LoVo (cell line): ENCODE results near the gene ADGRL3.
"Not testable (repeated sequence)": the region's sequence is repeated elsewhere in the genome, so short reads cannot be mapped to it uniquely, and the experiment has no call there.

Source experiments
- DNase-seq: peaks from one replicate; pipeline ENCODE4 v3.0.0-alpha.2; 2016; ENCODE audit warnings: low spot score

The ADGRL3 gene

DNA sequence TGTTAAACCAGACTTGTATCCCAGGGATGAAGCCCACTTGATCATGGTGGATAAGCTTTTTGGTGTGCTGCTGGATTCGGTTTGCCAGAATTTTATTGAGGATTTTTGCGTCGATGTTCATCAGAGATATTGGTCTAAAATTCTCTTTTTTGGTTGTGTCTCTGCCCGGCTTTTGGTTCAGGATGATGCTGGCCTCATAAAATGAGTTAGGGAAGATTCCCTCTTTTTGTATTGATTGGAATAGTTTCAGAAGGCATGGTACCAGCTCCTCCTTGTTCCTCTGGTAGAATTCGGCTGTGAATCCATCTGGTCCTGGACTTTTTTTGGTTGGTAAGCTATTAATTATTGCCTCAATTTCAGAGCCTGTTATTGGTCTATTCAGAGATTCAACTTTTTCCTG lies 556.8 kb downstream of the ADGRL3 start:
- DNase-seq: not testable (repeated sequence)

DNA sequence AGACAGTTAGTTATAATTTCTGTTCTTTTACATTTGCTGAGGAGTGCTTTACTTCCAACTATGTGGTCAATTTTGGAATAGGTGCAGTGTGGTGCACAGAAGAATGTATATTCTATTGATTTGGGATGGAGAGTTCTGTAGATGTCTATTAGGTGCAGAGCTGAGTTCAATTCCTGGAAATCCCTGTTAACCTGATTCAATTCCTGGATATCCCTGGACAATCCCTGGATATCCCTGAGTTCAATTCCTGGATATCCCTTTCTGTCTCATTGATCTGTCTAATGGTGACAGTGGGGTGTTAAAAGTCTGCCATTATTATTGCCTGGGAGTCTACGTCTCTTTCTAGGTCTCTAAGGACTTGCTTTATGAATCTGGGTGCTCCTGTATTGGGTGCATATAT lies 557.9 kb downstream of the ADGRL3 start:
- DNase-seq: not testable (repeated sequence)

DNA sequence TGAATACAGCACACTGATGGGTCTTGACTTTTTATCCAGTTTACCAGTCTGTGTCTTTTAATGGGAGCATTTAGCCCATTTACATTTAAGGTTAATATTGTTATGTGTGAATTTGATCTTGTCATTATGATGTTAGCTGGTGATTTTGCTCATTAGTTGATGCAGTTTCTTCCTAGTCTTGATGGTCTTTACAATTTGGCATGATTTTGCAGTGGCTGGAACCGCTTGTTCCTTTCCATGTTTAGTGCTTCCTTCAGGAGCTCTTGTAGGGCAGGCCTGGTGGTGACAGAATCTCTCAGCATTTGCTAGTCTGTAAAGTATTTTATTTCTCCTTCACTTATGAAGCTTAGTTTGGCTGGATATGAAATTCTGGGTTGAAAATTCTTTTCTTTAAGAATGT lies 558.5 kb downstream of the ADGRL3 start:
- DNase-seq: not testable (repeated sequence)

DNA sequence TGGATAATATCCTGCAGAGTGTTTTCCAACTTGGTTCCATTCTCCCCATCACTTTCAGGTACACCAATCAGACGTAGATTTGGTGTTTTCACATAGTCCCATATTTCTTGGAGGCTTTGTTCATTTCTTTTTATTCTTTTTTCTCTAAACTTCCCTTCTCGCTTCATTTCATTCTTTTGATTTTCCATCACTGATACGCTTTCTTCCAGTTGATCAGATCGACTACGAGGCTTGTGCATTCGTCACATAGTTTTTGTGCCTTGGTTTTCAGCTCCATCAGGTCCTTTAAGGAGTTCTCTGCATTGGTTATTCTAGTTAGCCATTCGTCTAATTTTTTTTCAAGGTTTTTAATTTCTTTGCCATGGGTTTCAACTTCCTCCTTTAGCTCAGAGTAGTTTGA lies 559.1 kb downstream of the ADGRL3 start:
- not testable (repeated sequence) for DNase-seq

DNA sequence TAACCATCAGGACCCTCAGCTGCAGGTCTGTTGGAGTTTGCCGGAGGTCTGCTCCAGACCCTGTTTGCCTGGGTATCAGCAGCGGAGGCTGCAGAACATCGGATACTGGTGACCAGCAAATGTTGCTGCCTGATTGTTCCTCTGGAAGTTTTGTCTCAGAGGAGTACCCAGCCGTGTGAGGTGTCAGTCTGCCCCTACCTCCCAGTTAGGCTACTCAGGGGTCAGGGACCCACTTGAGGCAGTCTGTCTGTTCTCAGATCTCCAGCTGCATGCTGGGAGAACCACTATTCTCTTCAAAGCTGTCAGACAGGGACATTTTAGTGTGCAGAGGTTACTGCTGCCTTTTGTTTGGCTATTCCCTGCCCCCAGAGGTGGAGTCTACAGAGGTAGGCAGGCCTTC lies 559.8 kb downstream of the ADGRL3 start:
- not testable (repeated sequence) for DNase-seq

DNA sequence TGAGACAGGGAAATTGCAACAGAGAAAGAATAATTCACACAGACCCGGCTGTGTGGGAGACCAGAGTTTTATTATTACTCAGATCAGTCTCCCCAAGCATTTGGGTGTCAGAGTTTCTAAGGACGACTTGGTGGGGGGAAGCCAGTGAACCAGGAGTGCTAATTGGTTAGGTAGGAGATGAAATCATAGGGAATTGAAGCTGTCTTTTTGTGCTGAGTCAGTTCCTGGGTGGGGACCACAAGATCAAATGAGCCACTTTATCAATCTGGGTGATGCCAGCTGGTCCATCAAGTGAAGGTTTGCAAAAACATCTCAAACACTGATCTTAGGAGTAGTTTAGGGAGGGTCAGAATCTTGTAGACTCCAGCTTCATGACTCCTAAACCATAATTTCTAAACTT lies 560.7 kb downstream of the ADGRL3 start:
- DNase-seq: no peak

DNA sequence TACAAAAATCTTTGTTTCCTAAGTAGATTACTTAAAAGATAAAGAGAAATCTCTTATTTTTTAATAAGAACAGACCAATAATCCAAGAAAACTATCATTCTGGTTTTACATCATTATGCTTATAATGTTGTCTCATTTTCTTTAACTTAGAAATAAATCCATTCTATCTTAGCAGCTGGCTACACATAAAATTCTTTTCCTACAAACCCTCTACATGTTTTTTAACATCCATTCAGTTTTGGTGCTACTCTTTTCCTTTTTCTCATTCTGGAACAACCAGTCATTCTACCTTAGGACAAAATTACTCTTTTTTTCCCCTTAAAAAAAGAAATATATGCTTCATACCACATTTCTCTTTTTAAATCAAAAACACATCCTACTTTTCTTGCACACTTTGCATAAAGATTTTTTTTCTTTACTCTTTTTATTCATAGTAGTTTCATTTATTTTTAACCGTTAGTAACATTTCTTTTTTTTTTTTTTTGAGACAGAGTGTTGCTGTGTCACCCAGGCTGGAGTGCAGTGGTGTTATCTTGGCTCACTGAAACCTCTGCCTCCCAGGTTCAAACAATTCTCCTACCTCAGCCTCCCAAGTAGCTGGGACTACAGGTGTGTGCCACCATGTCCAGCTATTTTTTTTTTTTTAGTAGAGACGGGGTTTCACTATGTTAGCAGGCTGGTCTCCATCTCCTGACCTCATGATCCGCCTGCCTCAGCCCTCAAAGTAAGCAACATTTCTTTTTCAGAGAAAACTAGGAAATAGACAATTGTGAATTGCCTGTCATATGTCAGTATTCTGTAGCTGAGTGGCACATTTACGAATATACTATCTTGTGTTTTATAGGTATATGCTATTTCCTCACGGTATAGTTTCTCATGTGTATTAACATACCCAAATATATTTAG lies 562.8 kb downstream of the ADGRL3 start:
- no peak for DNase-seq

DNA sequence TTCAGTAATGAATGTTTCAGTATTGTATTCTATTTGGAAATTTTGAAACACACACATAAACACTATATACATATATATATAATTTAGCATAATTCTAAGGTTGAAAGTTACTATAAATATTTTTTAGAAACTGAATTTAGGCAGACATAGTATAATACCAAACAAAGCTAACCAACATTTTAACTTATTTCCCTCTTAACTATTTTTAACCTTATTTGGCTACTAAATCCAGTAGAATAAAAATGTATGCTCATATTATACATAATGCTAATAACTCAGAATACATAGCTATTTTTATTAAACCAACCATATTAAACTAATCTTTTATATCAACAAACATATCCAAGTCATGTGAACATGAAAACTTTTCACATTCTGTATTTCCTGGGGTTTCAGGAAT lies 563.6 kb downstream of the ADGRL3 start:
- DNase-seq: no peak

DNA sequence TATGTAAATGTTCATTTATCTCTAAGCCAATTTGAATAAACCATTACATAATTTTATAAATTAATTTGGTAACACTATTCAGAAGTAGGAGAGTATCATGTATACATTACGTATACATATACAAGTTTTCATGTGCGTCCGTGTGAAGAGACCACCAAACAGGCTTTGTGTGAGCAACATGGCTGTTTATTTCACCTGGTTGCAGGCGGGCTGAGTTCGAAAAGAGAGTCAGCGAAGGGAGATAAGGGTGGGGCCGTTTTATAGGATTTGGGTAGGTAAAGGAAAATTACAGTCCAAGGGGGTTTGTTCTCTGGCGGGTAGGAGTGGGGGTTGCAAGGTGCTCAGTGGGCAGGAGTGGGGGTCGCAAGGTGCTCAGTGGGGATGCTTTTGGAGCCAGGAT lies 564.0 kb downstream of the ADGRL3 start:
- not testable (repeated sequence) for DNase-seq

DNA sequence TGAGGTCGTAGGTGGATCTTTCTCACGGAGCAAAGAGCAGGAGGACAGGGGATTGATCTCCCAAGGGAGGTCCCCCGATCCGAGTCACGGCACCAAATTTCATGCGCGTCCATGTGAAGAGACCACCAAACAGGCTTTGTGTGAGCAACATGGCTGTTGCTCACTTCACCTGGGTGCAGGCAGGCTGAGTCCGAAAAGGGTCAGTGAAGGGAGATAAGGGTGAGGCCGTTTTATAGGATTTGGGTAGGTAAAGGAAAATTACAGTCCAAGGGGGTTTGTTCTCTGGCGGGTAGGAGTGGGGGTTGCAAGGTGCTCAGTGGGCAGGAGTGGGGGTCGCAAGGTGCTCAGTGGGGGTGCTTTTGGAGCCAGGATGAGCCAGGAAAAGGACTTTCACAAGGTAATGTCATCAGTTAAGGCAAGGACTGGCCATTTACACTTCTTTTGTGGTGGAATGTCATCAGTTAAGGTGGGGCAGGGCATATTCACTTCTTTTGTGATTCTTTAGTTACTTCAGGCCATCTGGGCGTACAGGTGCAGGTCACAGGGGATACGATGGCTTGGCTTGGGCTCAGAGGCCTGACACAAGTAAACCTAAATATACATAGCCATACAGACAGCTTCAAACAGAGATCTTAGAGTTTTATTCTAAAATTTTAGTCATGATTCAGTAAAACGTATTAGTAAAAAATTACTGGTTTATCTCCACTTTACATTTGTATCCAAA lies 569.5 kb downstream of the ADGRL3 start:
- not testable (repeated sequence) for DNase-seq

DNA sequence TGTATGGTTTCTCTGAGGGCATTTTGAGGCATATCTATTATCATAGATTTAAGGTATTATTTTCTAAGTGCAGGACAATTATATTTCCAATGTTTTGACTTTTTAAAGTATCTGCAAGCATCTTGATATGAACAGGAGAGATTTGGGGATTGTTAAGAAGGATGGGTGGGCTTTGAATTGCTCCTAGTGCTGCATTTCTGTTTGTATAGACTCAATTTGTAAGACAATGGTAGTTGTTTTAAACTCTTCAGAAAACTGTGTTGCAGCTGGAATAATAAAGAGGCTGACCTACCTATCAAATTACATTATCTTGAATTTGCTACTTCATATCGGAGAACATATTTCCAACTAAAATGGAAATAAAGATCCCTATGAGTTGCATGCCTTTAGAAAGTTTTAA lies 570.3 kb downstream of the ADGRL3 start:
- DNase-seq: no peak

DNA sequence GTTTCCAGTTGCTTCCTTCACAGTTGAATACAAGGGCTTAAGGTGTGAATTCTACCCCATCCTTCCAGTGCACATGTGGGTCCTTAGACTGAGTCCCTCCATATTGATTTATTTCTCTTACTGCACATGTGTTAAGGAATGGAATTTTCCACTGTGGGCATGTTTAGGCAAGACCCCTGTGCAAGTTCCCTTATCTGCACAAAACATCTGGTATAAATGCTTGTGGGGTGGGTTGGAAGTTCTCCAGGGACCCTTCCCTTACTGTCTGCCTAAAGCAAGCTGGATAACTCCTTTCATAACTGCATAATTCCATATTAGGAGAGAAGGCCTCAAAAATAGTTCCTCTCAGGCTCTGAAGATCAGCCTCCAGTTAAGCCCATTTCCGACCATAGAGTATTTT lies 570.9 kb downstream of the ADGRL3 start:
- DNase-seq: no peak

DNA sequence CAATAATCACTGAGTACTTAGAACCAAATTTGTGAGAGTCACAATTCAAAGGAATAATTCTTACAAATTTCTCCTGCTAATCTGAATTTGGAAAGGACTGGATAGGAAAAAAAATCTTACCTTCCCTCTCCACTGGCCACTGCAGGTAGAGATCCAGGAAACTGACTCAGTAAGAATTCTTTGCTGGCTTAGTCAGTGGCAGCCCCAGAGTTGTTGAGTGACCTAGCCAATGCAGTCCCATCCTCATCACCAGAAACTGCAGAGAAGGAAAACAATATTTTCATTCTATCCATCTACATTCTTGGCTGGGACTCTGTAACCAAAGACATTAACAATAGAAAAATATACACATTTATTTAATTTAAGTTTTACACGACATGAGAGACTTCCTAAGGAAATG lies 572.0 kb downstream of the ADGRL3 start:
- no peak for DNase-seq

DNA sequence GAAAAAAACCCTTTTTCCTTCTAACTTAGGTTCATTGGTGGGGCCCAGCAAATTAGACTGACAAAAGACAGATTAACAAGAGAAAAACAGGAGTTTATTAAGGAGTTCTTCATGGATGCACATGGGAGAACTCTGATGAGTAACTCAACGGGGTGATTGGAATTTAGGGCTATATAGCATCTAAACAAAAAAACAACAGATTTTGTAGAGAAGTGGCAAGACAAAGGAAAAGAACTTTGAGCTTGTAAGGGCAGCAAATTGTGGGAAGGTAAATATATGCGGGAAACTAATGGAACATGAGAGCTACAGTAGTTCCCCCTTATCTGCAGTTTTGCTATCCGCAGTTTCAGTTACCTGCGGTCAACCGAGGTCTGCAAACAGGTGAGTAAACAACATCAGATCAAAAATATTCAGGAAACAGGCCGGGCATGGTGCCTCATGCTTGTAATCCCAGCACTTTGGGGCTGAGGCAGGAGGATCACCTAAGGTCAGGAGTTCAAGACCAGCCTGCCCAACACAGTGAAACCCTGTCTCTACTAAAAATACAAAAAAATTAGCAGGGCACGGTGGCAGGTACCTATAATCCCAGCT lies 573.6 kb downstream of the ADGRL3 start:
- DNase-seq: no peak

DNA sequence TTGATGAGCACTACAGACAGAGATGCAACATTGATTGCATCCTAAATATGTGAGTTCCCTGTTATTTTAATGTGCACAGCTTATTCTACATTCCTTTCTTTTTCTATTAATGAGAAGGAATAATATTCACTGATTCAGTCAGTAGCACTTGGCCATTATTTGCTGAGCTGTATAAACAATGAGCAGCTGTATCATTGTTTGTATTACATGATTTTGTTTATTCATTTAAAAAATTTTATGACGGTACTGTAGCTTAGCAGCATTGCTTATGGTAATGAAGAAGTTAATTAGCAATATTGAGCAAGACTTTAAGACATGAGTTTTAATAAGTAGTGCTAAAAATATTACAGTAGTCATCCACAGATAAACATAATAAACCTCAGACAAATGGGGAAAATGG lies 582.0 kb downstream of the ADGRL3 start:
- no peak for DNase-seq

DNA sequence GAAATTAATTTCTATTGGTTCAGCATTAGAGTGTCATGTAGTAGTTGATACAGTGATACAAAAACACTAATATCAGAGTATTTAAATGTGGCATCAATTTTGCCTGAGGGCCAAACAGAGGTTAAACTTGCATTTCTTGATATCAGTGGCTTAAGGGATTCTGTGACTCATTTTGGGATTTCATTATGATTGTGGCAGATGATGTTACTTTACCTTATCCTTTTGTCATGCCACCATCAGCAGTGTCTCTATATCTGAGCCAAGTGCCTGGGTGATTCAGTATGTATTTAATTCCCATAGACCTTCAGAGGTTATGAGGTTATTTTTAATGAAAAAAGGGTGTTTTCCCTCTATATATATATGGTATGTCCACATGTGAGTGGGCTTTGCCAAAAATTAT lies 582.9 kb downstream of the ADGRL3 start:
- no peak for DNase-seq

DNA sequence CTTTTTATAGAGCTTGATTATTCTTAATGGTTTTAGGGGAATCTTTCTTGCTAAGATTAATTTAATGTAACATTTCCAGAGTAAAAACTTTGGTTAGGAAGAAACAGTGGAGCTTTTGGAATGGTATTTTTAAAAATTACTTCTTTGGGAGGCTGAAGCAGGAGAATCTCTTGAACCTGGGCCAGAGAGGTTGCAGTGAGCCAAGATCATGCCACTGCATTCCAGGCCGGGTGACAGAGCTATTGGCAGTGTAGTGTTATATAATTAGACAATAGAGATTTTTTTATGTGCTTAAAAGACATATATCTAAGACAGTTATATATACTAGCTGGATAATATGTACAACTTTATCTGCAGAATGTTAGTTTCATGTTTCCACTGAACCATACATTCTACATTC lies 585.6 kb downstream of the ADGRL3 start:
- no peak for DNase-seq

DNA sequence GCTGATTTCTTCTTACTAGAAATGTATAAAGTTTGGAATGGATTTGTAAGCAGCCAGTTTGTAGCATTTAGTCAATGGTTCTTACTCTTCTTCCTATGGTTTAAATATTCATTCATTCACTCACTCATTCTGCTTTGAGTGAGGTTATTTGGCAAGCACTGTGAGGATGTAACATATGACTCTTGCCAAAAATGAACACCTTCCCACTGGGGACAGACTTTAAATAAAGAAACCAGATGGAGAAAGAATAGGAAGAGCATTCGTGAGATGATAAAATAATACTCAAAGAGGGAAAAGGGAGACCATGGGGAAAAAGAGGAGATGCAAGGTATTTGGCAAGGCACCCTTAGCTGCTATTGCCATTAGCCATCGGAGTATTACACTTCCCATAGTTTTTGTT lies 586.1 kb downstream of the ADGRL3 start:
- DNase-seq: no peak

DNA sequence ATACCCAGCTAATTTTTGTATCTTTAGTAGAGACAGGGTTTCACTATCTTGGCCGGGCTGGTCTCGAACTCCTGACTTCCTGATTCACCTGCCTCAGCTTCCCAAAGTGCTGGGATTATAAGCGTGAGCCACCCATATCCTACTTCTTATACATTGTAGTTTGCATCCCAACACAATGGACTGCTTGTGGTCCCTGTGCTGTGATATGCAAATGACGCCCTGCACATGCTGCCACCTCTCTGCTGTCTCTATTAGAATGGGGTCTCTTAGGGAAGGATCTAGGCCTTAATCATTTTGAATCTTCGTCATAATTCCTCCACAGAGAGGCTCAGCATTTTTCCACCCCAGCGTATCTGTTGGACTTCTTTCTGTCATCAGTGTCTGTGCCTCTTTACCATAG lies 595.9 kb downstream of the ADGRL3 start:
- no peak for DNase-seq

DNA sequence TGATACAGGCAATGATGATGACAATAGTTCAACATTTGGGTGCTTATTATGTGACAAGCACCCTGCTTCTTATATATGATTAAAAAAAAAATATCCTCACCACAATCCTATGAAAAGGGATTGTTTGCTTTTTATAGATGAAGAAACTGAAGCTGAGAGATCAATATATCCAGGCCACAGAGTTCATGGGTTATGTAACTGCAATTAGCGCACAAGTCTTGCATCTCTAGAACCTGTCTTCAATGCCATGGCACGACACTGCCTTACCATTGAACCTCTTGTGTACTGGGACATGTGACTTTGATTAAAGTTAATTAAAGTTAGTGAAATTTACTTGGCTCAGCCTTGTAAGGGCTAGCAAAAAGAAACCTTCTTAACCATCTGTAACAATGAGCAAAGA lies 599.7 kb downstream of the ADGRL3 start:
- no peak for DNase-seq

DNA sequence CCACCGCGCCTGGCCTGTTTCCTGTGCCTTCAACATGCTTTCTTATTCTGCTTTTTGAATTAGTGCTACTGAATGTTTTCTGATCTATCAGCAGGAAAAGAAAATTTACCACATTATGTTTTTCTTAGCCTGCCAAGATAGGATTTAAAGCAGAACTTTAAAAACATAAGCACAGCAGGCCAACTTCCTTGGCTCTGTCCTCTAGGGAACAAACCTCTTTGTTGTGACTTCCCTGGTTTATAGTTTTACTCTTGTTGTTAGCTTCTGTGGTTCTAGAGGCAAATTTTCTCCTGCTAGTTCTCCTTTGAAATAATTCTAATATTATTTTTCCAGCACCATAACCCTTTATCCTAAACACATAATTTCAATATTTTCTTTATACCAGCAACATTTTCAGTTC lies 605.1 kb downstream of the ADGRL3 start:
- no peak for DNase-seq

DNA sequence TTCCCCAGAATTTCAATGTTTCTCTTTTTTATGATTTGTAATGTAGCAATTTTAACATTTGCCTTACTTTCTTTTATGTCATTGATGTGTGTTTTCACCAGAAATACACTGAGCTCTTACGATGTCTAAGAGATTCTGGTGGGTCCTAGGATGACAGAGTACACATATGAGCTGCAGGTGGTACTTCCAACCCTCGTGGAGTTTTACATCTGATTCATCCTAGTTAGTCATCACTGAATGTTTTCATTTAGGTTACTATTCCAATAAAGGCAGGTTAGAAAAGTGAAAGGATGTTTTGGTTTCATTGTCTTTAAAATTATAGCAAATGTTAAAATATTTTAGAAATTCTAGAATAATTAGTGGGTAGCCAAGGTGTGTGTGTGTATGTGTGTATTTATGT lies 605.9 kb downstream of the ADGRL3 start:
- DNase-seq: no peak

DNA sequence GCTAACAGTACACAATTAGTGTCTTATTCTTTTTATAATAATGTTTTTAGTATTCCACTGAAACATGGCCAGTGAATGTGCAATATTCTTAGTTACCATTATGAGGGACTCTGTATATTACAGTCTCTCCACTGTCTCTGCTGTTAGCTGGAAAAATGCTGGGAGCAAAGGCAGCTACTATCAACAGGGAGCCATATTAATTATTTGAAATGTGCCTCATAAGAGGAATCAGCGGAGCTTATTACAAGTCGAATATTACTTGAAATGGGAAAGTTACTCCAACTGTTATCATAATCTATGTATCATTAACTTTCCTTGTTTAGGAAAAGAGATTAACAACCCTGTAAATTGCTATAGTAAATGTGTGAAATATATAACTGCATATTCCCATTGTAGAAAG lies 612.0 kb downstream of the ADGRL3 start:
- no peak for DNase-seq
